Ramos (cell line): ENCODE data around the gene ZDHHC3.
"Not testable (repeated sequence)": the region's sequence is repeated elsewhere in the genome, so short reads cannot be mapped to it uniquely, and the experiment has no call there.

ENCODE experiments used
- in situ Hi-C: fragments of 300-500 bp; cut with MboI; formaldehyde crosslinking; loops from one replicate; pipeline ENCODE4 v1.14.3; 2022; ENCODE audit warnings: low sequenced_read_pairs; ENCODE audit not compliant: unreplicated experiment

ZDHHC3 gene

DNA sequence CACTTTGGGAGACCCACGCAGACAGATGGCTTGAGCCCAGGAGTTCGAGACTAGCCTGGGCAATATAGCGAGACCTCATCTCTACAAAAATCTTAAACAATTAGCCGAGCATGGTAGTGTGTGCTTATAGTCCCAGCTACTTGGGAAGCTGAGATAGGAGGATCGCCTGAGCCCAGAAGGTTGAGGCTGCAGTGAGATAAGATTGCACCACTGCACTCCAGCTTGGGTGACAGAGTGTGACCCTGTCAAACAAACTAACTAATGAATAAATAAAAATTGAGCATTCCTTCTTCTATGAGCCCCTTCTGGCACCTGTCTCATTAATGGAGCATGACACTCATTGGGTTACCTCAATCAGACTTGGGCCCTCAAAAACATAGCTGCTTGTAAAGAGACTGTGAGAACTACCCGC is 7.5 kb downstream of the ZDHHC3 start:
- in situ Hi-C loops: no loop called here

DNA sequence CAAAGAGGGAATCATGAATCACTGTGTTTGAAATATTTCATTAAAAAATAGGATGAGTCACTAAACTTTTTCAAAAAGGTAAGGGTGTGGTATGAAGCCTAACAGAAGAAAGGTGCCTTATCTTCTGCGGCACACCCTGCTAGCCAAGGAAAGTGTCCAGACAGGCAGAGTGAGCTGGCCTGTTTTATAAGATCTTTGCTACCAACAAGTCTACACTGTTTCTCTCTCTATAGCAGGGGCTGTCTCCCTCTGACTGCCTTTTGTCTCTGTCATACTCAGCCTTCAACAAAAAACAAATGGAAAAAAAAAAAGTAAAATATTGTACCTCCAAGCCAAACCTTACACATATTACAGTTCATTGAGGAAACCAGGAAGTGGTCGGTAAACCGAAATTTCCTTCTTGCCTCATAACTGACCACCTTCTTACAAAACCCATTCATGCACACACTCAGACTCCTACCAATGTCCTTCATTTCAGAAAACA is 9.1 kb downstream of the ZDHHC3 start:
- in situ Hi-C loops: no loop called here

DNA sequence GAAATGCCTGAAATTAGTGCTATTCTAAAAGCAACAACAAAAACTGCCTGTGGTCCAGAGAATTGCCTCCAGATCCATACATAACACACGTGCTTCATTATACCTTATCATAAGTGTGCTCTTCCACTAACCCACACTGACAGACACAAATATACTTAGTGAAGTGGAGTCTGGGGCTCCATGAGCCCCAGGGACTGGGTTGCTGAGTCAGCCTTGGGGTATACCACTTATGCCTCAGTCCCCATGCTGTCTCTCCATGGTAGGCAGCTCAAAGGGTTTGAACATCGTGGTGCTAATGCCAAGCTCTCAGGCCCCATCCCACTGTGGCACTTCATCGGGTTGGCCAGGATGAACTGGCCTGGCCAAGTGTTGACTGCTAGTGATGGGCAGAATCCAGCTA is 10.8 kb downstream of the ZDHHC3 start:
- in situ Hi-C loops: no loop called here

DNA sequence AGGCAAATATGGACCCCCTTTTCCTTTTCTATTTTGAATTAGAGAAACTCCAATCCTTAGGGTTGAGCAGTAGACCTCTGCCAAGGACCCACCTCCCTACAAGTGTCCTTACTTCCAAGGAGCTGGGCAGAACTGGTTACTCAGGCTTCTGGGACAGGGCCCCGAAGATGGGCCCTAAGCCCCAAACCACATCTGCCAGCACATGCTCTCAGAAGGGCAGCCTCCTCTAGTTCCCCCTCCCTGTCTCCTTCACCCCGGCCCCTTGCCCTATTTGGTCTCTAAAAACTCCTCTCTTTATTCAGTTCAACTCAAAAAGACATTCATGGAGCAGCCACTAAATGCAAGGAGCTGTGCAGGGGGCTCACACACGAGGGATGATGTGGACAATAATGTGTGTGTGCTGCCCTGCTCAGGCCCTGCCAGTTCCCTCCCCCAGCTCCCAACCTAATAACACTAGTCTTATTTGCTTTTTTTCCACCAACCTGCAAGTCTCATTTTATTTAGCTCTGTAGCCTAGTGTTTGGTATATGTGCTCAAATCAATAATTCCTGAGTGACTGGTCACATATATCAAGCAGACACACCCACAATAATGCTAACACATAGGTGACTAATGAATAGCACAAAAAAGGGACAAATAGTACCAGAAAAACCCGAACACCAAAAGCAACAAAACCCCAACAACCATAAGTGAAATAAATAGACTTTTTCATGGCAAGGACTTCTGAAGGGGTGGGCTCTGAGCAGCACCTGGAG is 12.2 kb downstream of the ZDHHC3 start:
- in situ Hi-C loops: no loop called here

DNA sequence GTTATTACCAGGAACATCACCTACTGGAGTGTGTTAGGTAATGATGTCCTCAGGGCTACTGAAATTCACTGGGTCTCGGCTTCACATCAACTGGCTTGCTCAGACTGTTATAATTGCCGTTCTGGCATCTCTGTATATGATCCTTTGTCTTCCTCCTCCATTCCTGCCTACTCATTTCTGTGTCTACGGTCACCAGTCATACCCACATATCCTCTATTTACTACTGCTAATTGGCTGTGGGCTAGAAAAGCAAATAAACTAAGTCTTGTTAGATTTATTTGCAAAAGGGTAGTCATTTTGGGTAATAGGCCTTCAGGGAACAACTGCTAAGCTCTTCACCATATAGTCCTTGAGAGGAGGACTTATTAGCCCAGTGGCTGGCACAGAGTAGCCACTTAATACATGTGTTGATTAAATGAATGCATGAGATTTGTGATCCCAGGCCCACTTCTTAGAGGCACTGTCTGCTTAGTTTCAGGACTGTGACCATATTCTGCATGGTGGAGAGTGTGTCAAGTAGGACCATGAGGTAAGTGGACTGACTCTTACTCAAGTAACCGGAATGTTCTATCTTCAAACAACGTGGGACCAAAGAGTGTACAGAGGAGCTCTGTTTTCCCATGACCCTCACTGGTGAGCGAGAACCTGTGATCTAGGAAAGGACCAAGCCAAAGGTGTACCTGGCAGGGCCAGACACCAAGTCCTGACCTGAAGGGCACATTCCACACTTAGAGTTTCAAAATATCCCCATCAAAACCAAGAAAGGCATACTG is 13.2 kb downstream of the ZDHHC3 start:
- in situ Hi-C loops: no loop called here

DNA sequence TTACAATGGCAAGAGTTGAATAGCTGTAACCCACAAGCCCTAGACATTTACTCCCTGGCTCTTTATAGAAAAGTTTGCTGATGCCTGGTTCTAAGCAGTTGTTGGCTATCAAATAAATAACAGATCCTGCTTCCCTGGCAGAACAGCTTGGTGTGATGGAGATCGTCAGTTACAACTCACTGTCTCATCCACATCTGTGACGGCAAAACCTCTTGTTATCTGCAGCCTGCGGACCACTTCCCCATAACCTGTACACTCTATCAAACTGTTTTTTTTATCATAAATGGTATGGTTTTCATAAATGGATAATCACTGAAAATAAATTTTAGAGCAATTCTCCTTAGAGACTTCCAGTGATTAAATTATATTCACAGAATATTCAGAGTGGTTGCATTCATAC is 14.1 kb downstream of the ZDHHC3 start:
- in situ Hi-C loops: no loop called here

DNA sequence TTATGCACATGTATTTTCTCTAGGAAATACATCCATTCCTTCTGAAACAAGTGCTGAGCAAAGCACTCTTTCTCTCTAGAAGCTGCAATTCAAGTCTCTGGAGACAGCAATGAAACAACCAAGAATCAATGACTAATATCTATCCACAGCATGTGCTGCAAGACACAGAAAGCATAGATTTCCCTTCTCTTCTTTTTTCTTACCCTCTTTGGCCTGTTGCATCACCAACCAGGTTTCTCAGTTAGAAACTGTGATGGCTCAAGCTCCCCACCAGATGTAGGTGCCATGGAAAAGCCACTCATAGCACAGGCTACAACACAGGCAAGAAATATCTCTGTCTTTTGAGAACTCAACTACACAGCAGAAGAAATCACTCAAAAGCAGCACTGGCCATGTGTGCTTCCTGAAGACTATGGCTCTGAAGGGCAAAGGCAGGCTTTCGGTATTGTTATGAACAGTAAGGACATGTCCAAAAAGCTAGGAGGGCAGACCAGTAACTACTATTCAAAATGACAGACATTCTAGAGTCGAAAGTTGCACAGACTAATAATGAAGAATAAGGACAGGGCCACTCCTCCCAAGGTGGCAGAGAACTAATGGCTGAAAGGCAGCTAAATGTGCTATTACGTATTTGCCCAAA is 15.5 kb downstream of the ZDHHC3 start:
- in situ Hi-C loops: no loop called here

DNA sequence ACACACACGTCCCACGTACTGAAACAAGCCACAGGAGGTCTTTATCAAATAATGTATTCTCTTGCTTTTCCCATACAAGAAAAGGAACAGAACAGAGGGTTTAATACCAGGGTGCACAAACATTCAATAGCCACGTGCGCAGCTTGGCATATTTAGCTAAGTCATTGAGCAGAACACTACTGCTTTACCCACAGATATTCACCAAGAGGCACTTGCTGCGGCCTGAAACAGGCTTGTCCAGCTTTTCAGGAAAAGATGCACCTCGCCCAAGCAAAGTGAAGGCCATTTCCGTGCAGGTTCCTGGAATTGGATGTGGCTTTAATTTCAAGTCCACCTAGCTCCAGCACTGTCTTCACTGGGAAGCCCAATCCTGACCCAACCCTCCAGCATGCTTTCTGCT is 17.6 kb downstream of the ZDHHC3 start:
- in situ Hi-C loops: no loop called here

DNA sequence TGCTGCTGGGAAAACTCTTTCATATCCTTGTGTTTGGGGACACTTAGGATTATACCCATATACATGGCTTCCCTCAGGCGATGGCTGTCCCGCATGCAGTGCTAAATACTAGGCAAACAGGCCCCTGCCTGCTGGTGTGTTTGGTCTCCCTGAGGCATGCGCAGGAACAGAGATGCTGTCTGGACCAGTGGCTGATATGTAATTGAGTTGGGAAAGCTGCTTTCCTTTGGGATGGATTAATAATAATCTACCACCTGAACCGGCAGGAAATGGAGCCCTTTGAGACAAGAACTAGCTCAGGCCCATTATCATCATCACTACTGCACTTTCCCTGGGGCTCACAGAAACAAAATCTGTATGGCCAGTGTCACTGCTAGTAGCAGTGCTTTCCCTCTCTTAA is 18.0 kb downstream of the ZDHHC3 start:
- in situ Hi-C loops: no loop called here

DNA sequence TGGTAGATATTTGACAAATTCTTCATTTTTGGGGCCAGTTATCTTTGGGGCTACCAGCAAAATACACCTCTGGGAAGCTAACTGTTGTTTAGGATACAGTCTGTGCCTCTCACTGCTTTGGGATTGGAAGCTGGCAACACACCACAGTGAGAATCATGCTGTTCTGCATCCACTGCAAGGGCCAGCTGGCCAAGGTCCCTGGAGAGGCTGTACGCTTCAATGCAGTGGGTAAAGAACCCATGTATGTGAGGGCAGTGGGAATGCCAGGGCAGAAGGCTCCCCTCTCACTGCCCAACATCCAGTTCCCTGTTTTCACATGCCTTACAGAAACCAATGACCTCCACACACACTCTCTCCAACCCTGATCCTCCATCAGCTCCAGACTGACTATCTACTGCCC is 20.1 kb downstream of the ZDHHC3 start:
- in situ Hi-C loops: no loop called here

DNA sequence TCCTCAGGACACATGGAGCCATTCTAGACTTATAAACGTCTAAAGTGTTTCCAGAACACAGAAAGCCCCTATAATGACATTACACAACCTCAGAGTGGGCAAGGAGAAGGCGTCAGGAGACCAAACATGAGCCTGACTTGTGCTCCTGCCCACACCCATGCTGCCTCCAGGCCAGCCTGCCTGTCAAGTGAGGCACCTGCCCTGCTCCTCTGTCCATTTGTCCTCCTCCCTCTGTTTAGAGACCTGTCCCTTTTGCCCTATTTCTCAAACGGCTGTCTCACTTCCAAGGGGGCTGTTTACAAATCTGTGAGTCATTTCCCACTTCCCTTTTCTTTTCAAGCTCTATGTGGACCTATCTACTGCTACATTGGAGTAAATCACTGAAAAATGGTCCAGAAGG is 21.0 kb downstream of the ZDHHC3 start:
- in situ Hi-C loops: no loop called here

DNA sequence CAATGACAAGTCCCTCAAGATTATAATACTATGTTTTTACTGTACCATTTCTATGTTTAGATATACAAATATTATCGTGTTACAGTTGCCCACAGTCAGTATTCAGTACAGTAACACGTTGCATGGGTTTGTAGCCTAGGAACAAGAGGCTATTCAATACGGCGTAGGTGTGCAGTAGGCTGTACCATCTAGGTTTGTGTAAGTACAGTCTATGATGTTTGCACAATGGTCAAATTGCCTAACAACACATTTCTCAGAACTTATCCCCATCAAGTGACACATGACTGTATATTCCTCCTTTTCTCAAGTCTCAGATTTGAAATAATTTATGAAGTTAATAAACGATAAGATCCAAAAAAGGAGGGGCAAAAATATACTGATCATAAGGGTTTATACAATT is 21.7 kb downstream of the ZDHHC3 start:
- in situ Hi-C loops: no loop called here

DNA sequence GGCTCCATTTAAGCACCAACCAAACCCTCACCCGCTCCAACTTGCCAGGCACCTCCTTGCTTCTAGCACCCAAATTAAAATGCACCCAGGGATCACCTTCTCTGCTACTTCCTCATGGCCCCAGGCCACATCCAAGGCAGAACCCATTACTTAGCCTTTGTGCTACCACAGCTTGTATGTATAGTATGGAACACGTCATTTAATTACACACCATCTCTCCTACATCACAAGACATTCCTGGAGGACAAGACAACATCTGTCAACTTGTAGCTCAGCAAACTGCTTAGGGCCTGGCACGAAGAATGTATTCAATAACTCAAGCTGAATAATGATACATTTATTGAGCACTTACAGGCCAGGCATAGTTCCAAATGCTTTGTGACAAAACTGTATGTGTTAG is 23.3 kb downstream of the ZDHHC3 start:
- in situ Hi-C loops: no loop called here

DNA sequence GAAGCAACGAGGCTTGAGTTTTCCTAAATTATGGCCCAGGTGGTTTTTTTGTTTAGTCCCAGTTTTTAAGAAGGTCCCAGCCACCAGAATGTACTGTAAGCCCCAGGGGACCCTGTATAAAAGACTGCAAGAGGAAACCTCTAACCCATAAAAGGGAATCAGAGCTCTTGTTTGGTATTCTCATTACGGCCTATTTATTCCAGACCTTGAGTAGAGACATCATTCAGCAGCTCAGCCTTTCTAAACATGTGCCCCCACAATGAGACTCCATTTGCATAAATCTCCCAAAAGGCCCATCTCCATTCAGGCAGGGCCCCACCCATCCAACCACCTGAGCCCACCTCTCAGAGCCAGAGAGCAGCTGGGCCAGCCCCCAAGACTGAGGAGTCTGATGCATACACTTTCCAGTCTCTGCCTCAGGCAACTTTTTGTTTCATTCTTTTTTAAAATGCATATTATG is 25.7 kb downstream of the ZDHHC3 start:
- in situ Hi-C loops: no loop called here

DNA sequence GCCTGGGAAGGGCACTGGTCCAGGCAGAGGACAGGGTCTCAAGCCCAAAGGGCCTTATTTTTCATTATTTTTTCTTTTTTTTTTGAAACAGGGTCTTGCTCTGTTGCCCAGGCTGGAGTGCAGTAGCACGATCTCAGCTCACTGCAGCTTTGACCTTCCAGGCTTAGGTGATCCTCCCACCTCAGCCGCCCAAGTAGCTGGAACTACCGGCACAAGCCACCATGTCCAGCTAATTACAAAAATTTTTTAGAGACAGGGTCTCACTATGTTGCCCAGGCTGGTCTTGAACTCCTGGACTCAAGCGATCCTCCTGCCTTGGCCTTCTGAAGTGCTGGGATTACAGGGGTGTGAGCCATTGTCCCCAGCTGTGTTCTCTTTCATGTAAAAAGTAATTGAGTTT is 26.2 kb downstream of the ZDHHC3 start:
- in situ Hi-C loops: not testable (repeated sequence)

DNA sequence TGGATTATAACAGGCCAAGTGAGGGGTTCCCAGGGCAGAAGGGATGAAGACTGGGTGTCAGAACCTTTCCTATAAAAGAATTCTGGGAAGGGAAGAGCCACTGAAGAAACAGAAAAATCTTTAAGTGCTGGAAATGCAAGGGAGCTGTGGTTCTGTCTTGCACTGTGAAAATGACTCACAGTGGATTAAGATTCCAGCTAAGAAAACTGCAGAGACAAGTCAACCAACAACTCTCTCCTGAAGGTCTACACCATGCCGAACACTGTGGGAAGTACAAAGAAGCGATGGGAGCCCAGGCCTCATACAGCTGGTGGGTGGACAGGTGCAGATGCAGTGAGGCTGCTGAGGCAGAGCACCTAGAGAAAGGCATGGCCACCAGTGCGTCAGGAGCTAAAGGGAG is 27.7 kb downstream of the ZDHHC3 start:
- in situ Hi-C loops: no loop called here

DNA sequence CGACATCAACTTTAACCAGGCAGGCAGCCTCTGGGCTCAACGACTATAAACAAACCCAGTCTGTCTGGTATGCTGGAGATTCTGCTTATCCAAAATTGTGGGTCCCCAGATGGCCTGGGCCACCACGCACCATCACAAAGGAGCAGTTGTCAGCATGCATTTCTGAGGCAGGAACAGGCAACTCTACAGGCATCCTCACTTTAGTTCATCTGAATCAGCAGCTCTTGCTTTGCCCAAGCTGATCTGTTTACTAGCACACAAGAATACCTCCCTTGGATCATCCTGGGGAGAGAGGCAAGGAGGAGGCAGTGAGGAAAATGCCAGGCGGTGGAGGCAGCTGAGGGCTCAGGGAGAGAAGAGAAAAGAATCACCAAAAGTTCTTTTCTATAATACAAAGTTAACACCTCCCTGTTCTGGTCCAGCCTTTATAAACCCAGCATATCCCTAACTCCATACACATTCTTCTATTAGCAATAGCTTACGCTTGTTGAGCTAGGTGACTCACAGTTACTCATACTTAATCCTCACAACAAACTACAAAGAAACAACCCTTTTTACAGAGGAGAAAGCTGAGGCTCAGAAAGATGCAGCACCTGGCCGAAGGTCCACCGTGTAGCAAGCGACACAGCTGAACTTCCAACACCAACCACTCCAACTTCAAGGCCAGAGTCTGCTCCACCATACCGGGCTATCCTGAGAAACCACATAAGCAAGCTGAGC is 33.6 kb downstream of the ZDHHC3 start:
- in situ Hi-C loops: no loop called here

DNA sequence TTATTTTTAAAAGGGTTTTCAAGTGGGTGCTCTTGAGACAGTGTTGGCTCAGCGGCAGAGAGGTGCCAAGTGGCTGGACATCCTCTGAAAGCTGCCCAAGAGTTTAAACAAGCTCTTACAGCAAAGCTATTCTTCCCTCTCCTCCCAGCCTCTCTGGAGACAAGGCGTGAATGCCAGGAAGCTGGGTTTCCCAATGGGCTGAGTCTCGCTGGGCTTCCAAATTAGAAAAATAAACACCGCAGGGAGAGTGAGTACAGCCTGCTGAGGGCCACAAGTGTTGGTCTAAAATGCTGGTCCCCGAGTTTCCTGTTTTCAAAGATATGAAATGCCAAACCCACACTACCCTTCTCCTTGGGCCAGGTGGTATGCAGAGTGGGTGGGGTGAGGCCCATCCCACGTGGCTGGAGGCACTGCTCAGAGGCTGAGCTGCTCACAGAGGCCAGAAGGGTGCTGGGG is 36.4 kb downstream of the ZDHHC3 start:
- in situ Hi-C loops: no loop called here

DNA sequence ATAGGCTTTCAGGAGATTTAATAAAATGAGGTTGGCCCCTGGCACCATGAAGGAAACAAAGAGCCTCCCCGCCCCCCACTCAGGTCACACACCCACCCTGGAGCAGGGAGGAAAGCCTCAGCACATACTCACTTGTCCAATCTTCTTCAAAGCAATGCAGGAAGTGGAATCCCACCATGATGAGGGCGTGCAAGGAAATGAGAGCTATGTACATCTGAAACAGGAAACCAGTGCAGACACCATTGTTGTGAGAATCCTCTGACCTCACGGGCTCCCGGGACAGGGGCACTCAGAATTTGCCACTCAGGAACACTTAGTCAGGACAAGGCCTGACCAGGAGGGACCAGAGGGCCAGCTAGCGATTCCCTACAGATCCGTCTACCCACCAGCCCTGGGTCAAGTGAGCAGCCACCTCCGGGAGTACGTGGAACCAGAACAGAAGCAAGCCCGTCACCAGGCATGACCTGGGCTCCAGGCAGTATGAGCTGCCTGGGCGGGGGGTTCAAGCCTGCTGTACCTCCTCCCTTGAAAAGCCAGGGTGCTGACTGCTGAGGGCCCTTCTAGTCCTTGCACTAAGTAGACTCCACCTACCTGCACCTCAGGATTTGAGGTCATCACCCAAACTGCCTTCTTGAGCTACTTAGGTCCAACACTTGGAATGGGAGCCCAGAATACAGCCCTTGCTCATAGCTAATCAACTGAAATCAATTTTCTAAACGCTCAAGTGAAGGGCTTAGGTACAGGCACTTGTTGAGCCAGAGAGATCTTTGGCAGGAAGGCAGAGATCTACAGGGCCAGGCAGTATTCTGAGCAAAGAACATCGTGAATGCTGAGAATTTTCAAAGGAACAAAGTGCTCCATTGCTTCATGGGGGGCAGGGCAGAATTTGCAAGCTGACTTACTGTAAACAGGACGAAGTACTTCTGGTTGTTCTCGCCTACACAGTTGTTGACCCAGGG is 42.7 kb downstream of the ZDHHC3 start:
- in situ Hi-C loops: no loop called here
